HCT116 (cell line): Measurements from ENCODE around the gene MED31. TPM values are rescaled to one million over a fixed set of nuclear protein-coding genes. Genes with fewer than 3 reads are reported as not detected.

Experiments
- ATAC-seq: fragments of 200-7000 bp; cut with Tn5 transposase; 2 replicates; pipeline ENCODE4 v1.9.1; 2020; ENCODE audit warnings: mild to moderate bottlenecking, moderate library complexity
- BruUV-seq: library from RNA; stranded (reverse); fragments of 400-500 nt; replicated peaks from 2 replicates; lab custom pipeline; 2021; lab: Mats Ljungman, UMichigan
- CTCF ChIA-PET: fragments of 300-600 bp; sonication (Branson Sonifier 250); formaldehyde crosslinking; loops from one replicate; lab custom pipeline; 2021; ENCODE audit warnings: antibody characterized with exemption; lab: Charles Lee
- POLR2A ChIA-PET: fragments of 300-600, 350-600 bp; sonication (Branson Sonifier 250); formaldehyde crosslinking; loops from one replicate; lab custom pipeline; 2021; ENCODE audit warnings: antibody characterized with exemption; lab: Charles Lee
- RAD21 ChIA-PET, 2 experiments: fragments of 300-600 bp; sonication (Branson Sonifier 250); formaldehyde crosslinking; loops; one replicate each; lab custom pipeline; 2023; ENCODE audit warnings: low total read pairs in 2 of 2; ENCODE audit not compliant: uncharacterized antibody in 2 of 2, unreplicated experiment in 2 of 2, low non-redundant PET in 1 of 2; lab: Charles Lee
- DNase-seq: peaks from one replicate; pipeline ENCODE4 v3.0.0-alpha.2; 2010; ENCODE audit warnings: low read depth, low spot score
- H2AFZ ChIP-seq: fragments of 200-600 bp; shearing (Covaris generic), sonication (generic); 2 replicates; pipeline ENCODE4 v1.6.1; 2017; ENCODE audit warnings: low read depth, mixed run types, mixed read lengths, antibody characterized with exemption, low read length; ENCODE audit not compliant: poor library complexity, severe bottlenecking
- H3K27ac ChIP-seq: 2 replicates; pipeline ENCODE4 v1.5.1; 2012; ENCODE audit warnings: low read depth, low read length
- H3K27me3 ChIP-seq: fragments of 200-600 bp; sonication (generic); 2 replicates; pipeline ENCODE4 v1.6.1; 2016; ENCODE audit warnings: mixed run types, low read length, mixed read lengths; ENCODE audit not compliant: insufficient read depth
- H3K36me3 ChIP-seq, 2 experiments: fragments of 200-500 bp in 1 of 2; fragments of 200-600 bp in 1 of 2; sonication (Bioruptor generic) in 1 of 2; sonication (generic) in 1 of 2; 2 replicates each; pipeline versions ENCODE4 v1.5.1 to v1.6.1; 2014 to 2016; ENCODE audit warnings: low read length in 2 of 2, inconsistent platforms in 1 of 2, mixed read lengths in 1 of 2, mixed run types in 1 of 2; ENCODE audit not compliant: insufficient read depth in 2 of 2, control insufficient read depth in 1 of 2
- H3K4me1 ChIP-seq, 2 experiments: fragments of 200-600 bp in 1 of 2; sonication (generic) in 1 of 2; 2 replicates each; pipeline versions ENCODE4 v1.5.1 to v1.6.1; 2012 to 2017; ENCODE audit warnings: low read length in 2 of 2, inconsistent platforms in 1 of 2, mild to moderate bottlenecking in 1 of 2, mixed read lengths in 1 of 2, mixed run types in 1 of 2, moderate library complexity in 1 of 2; ENCODE audit not compliant: insufficient read depth in 2 of 2, control insufficient read depth in 1 of 2
- H3K4me2 ChIP-seq: fragments of 200-600 bp; sonication (generic); 2 replicates; pipeline ENCODE4 v1.6.1; 2017; ENCODE audit warnings: mixed run types, low read length, mixed read lengths
- H3K4me3 ChIP-seq, 2 experiments: fragments of 200-600 bp in 1 of 2; sonication (generic) in 1 of 2; replicated peaks in 1 of 2; 2 replicates each; pipeline ENCODE4 v1.5.1; 2011 to 2016; ENCODE audit warnings: low read length in 2 of 2, control low read depth in 1 of 2, low read depth in 1 of 2, mild to moderate bottlenecking in 1 of 2, mixed read lengths in 1 of 2, mixed run types in 1 of 2
- H3K79me2 ChIP-seq: fragments of 200-600 bp; sonication (generic); 2 replicates; pipeline ENCODE4 v1.6.1; 2017; ENCODE audit warnings: mild to moderate bottlenecking, mixed run types, low read length, moderate library complexity, mixed read lengths; ENCODE audit not compliant: insufficient read depth
- H3K9ac ChIP-seq: fragments of 200-600 bp; sonication (generic); 2 replicates; pipeline ENCODE4 v1.6.1; 2016; ENCODE audit warnings: low read length, mixed read lengths
- H3K9me2 ChIP-seq: fragments of 200-600 bp; sonication (generic), shearing (Covaris generic); 2 replicates; pipeline ENCODE4 v1.6.1; 2017; ENCODE audit warnings: mixed run types, mild to moderate bottlenecking, moderate library complexity; ENCODE audit not compliant: insufficient read depth
- H3K9me3 ChIP-seq, 2 experiments: fragments of 200-500 bp in 1 of 2; fragments of 200-600 bp in 1 of 2; sonication (Bioruptor generic) in 1 of 2; sonication (generic) in 1 of 2; 2 replicates each; pipeline ENCODE4 v1.6.1; 2014 to 2017; ENCODE audit warnings: low read length in 2 of 2, mixed read lengths in 2 of 2, inconsistent platforms in 1 of 2, low read depth in 1 of 2, mild to moderate bottlenecking in 1 of 2, mixed run types in 1 of 2, moderate library complexity in 1 of 2; ENCODE audit not compliant: control insufficient read depth in 1 of 2, insufficient read depth in 1 of 2
- H4K20me1 ChIP-seq: fragments of 200-600 bp; sonication (generic), shearing (Covaris generic); 2 replicates; pipeline ENCODE4 v1.6.1; 2017; ENCODE audit warnings: mixed run types, mild to moderate bottlenecking, moderate library complexity; ENCODE audit not compliant: insufficient read depth
- CBX3 ChIP-seq: IDR thresholded peaks from 2 replicates; pipeline ENCODE4 v1.6.1; 2012; ENCODE audit warnings: low read depth
- EGR1 ChIP-seq: IDR thresholded peaks from 2 replicates; pipeline ENCODE4 v1.6.1; 2012; ENCODE audit warnings: low read depth
- ELF1 ChIP-seq: IDR thresholded peaks from 2 replicates; pipeline ENCODE4 v1.6.1; 2012; ENCODE audit warnings: low read depth, borderline replicate concordance
- EZH2phosphoT487 ChIP-seq: fragments of 200-600 bp; IDR thresholded peaks from 2 replicates; pipeline ENCODE4 v1.6.1; 2018; ENCODE audit warnings: antibody characterized with exemption, borderline replicate concordance
- FOSL1 ChIP-seq: IDR thresholded peaks from 2 replicates; pipeline ENCODE4 v1.6.1; 2012; ENCODE audit warnings: low read depth
- POLR2A ChIP-seq: IDR thresholded peaks from 2 replicates; pipeline ENCODE4 v1.7.0; 2011; ENCODE audit warnings: borderline replicate concordance; ENCODE audit not compliant: insufficient read depth, insufficient read length; ENCODE audit errors: extremely low read depth
- POLR2AphosphoS5 ChIP-seq: IDR thresholded peaks from 2 replicates; pipeline ENCODE4 v1.6.1; 2011; ENCODE audit warnings: mild to moderate bottlenecking, low read depth, low read length, moderate library complexity
- SIN3A ChIP-seq: IDR thresholded peaks from 2 replicates; pipeline ENCODE4 v1.6.1; 2012; ENCODE audit warnings: low read depth
- SP1 ChIP-seq: IDR thresholded peaks from 2 replicates; pipeline ENCODE4 v1.6.1; 2012; ENCODE audit warnings: low read depth
- ZNF274 ChIP-seq: fragments of 200-500 bp; sonication (Bioruptor generic); IDR thresholded peaks from 2 replicates; pipeline ENCODE4 v1.6.1; 2014; ENCODE audit warnings: mild to moderate bottlenecking, low read depth, low read length, inconsistent platforms
- intact Hi-C: fragments of 100-400 bp; cut with micrococcal nuclease; formaldehyde crosslinking; loops from 2 replicates; pipeline ENCODE4 v1.10.0; 2022
- total RNA-seq: library from RNA; stranded (reverse); gene quantifications from one replicate; pipeline ENCODE4 v1.2.1, GENCODE V29; 2021; ENCODE audit not compliant: unreplicated experiment
- TF ChIP-seq, protein P1 (sequence below): IDR thresholded peaks from 2 replicates; pipeline ENCODE4 v1.6.1; 2012
- TF ChIP-seq, protein P2 (sequence below): IDR thresholded peaks from 2 replicates; pipeline ENCODE4 v1.6.1; 2012; ENCODE audit warnings: low read depth

MED31 gene
- total RNA-seq, 1 experiment from 2014 or later, result 20.3 TPM

DNA sequence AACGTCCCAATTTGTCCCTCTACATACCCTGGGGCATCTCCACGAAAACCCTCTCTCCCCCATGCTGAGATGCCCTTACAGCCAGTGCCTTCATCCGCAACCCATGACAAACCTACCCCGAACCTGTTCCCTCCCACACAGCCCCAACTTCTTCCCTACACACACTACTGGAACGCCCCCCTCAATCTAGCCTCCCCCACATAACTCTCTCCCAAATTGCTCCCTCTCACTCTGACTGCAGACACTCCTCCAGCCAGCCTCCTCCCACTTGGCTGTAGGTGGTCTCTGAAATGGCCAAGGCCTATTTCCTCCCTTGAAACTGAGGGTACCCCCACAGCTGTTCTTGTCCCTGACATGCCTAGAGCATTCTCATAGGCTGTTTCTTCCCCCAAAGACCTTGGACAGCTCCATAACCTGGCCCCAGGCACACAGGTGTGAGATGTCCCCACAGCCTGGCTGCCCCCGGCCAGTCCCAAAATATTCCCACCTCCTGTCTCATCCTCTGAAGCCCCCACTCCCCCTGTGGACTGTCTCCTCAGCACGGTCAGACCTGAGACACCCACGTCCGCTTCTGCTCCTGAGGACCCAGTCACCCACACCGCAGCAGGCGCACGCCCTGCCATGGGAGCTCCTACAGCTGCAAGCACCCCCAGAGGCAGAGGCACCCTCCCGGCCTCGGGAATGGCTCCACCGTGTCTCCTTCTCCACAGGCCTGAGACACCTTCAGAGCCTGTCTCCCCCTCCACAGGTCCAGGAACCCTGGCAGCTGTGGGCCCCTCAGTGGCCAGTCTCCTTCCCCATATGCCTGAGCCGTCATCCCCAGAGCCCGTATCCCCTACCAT, 14.6 kb downstream of the MED31 start (continued):
- TF ChIP-seq, protein P1, sequence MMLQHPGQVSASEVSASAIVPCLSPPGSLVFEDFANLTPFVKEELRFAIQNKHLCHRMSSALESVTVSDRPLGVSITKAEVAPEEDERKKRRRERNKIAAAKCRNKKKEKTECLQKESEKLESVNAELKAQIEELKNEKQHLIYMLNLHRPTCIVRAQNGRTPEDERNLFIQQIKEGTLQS, result no peak
- TF ChIP-seq SIN3A (no peak), FOSL1 (no peak), EGR1 (no peak), POLR2AphosphoS5 (no peak), ELF1 (no peak)
- TF ChIP-seq, protein P2, sequence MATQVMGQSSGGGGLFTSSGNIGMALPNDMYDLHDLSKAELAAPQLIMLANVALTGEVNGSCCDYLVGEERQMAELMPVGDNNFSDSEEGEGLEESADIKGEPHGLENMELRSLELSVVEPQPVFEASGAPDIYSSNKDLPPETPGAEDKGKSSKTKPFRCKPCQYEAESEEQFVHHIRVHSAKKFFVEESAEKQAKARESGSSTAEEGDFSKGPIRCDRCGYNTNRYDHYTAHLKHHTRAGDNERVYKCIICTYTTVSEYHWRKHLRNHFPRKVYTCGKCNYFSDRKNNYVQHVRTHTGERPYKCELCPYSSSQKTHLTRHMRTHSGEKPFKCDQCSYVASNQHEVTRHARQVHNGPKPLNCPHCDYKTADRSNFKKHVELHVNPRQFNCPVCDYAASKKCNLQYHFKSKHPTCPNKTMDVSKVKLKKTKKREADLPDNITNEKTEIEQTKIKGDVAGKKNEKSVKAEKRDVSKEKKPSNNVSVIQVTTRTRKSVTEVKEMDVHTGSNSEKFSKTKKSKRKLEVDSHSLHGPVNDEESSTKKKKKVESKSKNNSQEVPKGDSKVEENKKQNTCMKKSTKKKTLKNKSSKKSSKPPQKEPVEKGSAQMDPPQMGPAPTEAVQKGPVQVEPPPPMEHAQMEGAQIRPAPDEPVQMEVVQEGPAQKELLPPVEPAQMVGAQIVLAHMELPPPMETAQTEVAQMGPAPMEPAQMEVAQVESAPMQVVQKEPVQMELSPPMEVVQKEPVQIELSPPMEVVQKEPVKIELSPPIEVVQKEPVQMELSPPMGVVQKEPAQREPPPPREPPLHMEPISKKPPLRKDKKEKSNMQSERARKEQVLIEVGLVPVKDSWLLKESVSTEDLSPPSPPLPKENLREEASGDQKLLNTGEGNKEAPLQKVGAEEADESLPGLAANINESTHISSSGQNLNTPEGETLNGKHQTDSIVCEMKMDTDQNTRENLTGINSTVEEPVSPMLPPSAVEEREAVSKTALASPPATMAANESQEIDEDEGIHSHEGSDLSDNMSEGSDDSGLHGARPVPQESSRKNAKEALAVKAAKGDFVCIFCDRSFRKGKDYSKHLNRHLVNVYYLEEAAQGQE, result no peak; the same call in 1 of the 2 replicates

DNA sequence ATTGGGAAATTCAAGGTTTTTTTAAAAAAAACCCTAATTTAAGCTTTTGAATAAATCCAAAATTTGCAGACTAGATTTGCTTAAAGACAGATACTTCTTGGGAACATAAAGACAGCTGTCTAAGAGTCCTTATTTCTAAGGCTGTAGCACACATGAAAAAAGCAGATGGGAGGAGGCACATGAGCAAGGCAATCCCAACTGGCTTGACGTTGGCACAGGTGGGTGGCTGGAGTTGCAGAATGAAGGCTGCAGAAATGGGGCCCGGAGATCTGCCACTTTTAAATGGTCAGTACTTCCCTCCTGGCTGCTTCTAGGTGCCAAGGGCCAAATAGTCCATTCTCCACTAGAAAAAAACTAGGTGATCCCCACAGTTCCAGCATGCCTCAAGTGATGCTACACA, 15.3 kb downstream of the MED31 start:
- POLR2A ChIA-PET, result no interaction called here
- intact Hi-C loops, result no loop called here
- BruUV-seq, result no TSS peak

More for the DNA sequence above, 15.3 kb downstream of the MED31 start:
- no peaks in the 10 kb centered on the region for H3K27me3 ChIP-seq
- no peak for DNase-seq
- no peak overlapping the region for H2AFZ ChIP-seq
- H3K27ac ChIP-seq, result no peak overlapping the region
- H3K36me3 ChIP-seq, result peaks cover 17 to 23% of the 10 kb centered on the region in 2 experiments; a peak in 3 of 4 replicates
- peaks cover 7 to 12% of the 10 kb centered on the region in 2 experiments; a peak in 2 of 4 replicates for H3K4me1 ChIP-seq
- no peaks in the 10 kb centered on the region for H4K20me1 ChIP-seq
- no peak overlapping the region for H3K4me3 ChIP-seq
- TF ChIP-seq POLR2AphosphoS5, result no peak
- TF ChIP-seq POLR2A, result no peak
- TF ChIP-seq CBX3, result no peak
- no peak for TF ChIP-seq EZH2phosphoT487
- TF ChIP-seq ZNF274, result no peak
- TF ChIP-seq, protein P1, result no peak
- TF ChIP-seq SP1, result no peak
- no peak for TF ChIP-seq SIN3A
- no peak for TF ChIP-seq EGR1
- H3K79me2 ChIP-seq, result peaks cover 20% of the 10 kb centered on the region
- no peak overlapping the region for H3K9ac ChIP-seq
- no peak overlapping the region for H3K4me2 ChIP-seq
- H3K9me3 ChIP-seq, result no peaks in the 10 kb centered on the region
- ChIA-PET RAD21 (no interaction called here), CTCF (no interaction called here)
- no peaks in the 10 kb centered on the region for H3K9me2 ChIP-seq
- no peak for ATAC-seq
